GM23338 (cell line): ENCODE results near the gene MRAS. TPM values are rescaled to one million over a fixed set of nuclear protein-coding genes. Genes with fewer than 3 reads are reported as not detected.

Source experiments
- ATAC-seq: fragments of 200-7000 bp; cut with Tn5 transposase; 3 replicates; pipeline ENCODE4 v1.9.1; 2020
- DNase-seq: peaks from one replicate; pipeline ENCODE4 v3.0.0-alpha.2; 2015; ENCODE audit warnings: low spot score
- H2AFZ ChIP-seq: fragments of 200-600 bp; sonication (generic); 2 replicates; pipeline ENCODE4 v1.8.0; 2016; ENCODE audit warnings: antibody characterized with exemption, mild to moderate bottlenecking, moderate library complexity
- H3F3A ChIP-seq: fragments of 200-600 bp; sonication (generic); replicated peaks from 2 replicates; pipeline ENCODE4 v1.8.0; 2017; ENCODE audit warnings: antibody characterized with exemption, mixed run types, low read depth
- H3K27ac ChIP-seq: fragments of 200-600 bp; sonication (generic); 2 replicates; pipeline ENCODE4 v1.6.1; 2016; ENCODE audit warnings: low read depth
- H3K27me3 ChIP-seq: fragments of 200-600 bp; sonication (generic); 2 replicates; pipeline ENCODE4 v1.8.0; 2016; ENCODE audit warnings: mild to moderate bottlenecking, mixed run types, moderate library complexity; ENCODE audit not compliant: insufficient read depth
- H3K36me3 ChIP-seq: fragments of 200-600 bp; sonication (generic); 2 replicates; pipeline ENCODE4 v1.8.0; 2016; ENCODE audit warnings: mild to moderate bottlenecking; ENCODE audit not compliant: insufficient read depth
- H3K4me1 ChIP-seq: fragments of 200-600 bp; sonication (generic); 2 replicates; pipeline ENCODE4 v1.8.0; 2016; ENCODE audit warnings: mild to moderate bottlenecking, moderate library complexity; ENCODE audit not compliant: insufficient read depth
- H3K4me2 ChIP-seq: fragments of 200-600 bp; sonication (generic); 2 replicates; pipeline ENCODE4 v1.7.1; 2017; ENCODE audit warnings: mixed run types
- H3K4me3 ChIP-seq: fragments of 200-600 bp; sonication (generic); 2 replicates; pipeline ENCODE4 v1.6.1; 2016; ENCODE audit warnings: mixed run types
- H3K79me2 ChIP-seq: fragments of 200-600 bp; sonication (generic); replicated peaks from 2 replicates; pipeline ENCODE4 v1.8.0; 2017; ENCODE audit warnings: mild to moderate bottlenecking; ENCODE audit not compliant: insufficient read depth
- H3K9me2 ChIP-seq: fragments of 200-600 bp; sonication (generic); 2 replicates; pipeline ENCODE4 v1.8.0; 2017; ENCODE audit not compliant: insufficient read depth
- H4K20me1 ChIP-seq: fragments of 200-600 bp; sonication (generic); replicated peaks from 2 replicates; pipeline ENCODE4 v1.8.0; 2017; ENCODE audit warnings: mild to moderate bottlenecking; ENCODE audit not compliant: insufficient read depth
- H3K27ac Mint-ChIP-seq: 2 replicates; pipeline ENCODE4 v1.8.0; 2020; ENCODE audit warnings: inconsistent platforms, mild to moderate bottlenecking, moderate library complexity, mixed read lengths
- H3K27me3 Mint-ChIP-seq: 3 replicates; pipeline ENCODE4 v1.8.0; 2022; ENCODE audit warnings: low read depth, mild to moderate bottlenecking, moderate library complexity, mixed read lengths, inconsistent platforms; ENCODE audit not compliant: insufficient read depth, poor library complexity
- H3K36me3 Mint-ChIP-seq: 3 replicates; pipeline ENCODE4 v1.8.0; 2021; ENCODE audit warnings: low read depth, mild to moderate bottlenecking, inconsistent platforms, moderate library complexity, mixed read lengths
- H3K4me1 Mint-ChIP-seq: 3 replicates; pipeline ENCODE4 v1.8.0; 2020; ENCODE audit warnings: mild to moderate bottlenecking, inconsistent platforms, mixed read lengths
- H3K4me3 Mint-ChIP-seq: 3 replicates; pipeline ENCODE4 v1.8.0; 2021; ENCODE audit warnings: moderate library complexity, mild to moderate bottlenecking, inconsistent platforms, mixed read lengths
- H3K9me3 Mint-ChIP-seq: 3 replicates; pipeline ENCODE4 v1.8.0; 2020; ENCODE audit warnings: moderate library complexity, mild to moderate bottlenecking, inconsistent platforms, mixed read lengths
- CREB1 ChIP-seq: fragments of 250-450 bp; sonication (Bioruptor Pico); IDR thresholded peaks from 2 replicates; pipeline ENCODE4 v1.5.0; 2020; ENCODE audit warnings: low read depth, mild to moderate bottlenecking, moderate library complexity
- ETS1 ChIP-seq: IDR thresholded peaks from 2 replicates; pipeline ENCODE4 v1.6.1; 2016; ENCODE audit warnings: antibody characterized with exemption
- EZH2 ChIP-seq: fragments of 200-600 bp; sonication (generic); IDR thresholded peaks from one replicate; pipeline ENCODE4 v1.8.0; 2017; ENCODE audit warnings: antibody characterized with exemption, mild to moderate bottlenecking, low read depth; ENCODE audit not compliant: unreplicated experiment
- EZH2phosphoT487 ChIP-seq: fragments of 200-600 bp; sonication (generic); IDR thresholded peaks from one replicate; pipeline ENCODE4 v1.8.1; 2018; ENCODE audit warnings: antibody characterized with exemption; ENCODE audit not compliant: unreplicated experiment
- JUNB ChIP-seq: IDR thresholded peaks from one replicate; pipeline ENCODE4 v1.6.1; 2016; ENCODE audit warnings: antibody characterized with exemption; ENCODE audit not compliant: unreplicated experiment
- REST ChIP-seq: IDR thresholded peaks from one replicate; pipeline ENCODE4 v1.6.1; 2018; ENCODE audit warnings: antibody characterized with exemption; ENCODE audit not compliant: unreplicated experiment
- STAT1 ChIP-seq: IDR thresholded peaks from one replicate; pipeline ENCODE4 v1.6.1; 2016; ENCODE audit warnings: antibody characterized with exemption; ENCODE audit not compliant: unreplicated experiment
- ZNF114 ChIP-seq: fragments of 250-450 bp; sonication (Bioruptor Pico); IDR thresholded peaks from 2 replicates; pipeline ENCODE4 v1.5.0; 2020; ENCODE audit warnings: mild to moderate bottlenecking, moderate library complexity
- ZNF462 ChIP-seq: fragments of 250-450 bp; sonication (Bioruptor Pico); IDR thresholded peaks from 2 replicates; pipeline ENCODE4 v1.5.0; 2020; ENCODE audit warnings: mild to moderate bottlenecking, moderate library complexity
- polyA plus RNA-seq: library from polyadenylated mRNA; unstranded; fragments of >200 nt; fragmentation: Nextera tagmentation; extraction: Ambion mirVana; gene quantifications from 2 replicates; pipeline ENCODE4 v1.2.1, GENCODE V29; 2016
- total RNA-seq: library from RNA; depleted of rRNA; stranded (reverse); fragments of >200 nt; shearing (Covaris generic); gene quantifications from 2 replicates; pipeline ENCODE4 v1.2.3, GENCODE V29; 2014
- TF ChIP-seq, protein P1 (sequence below), 2 experiments: fragments of 200-600 bp in 1 of 2; sonication (generic) in 1 of 2; conservative IDR thresholded peaks; 2 replicates each; pipeline versions ENCODE4 v1.5.1 to v1.6.1; 2016 to 2017; ENCODE audit warnings: antibody characterized with exemption in 2 of 2, low read depth in 2 of 2, mild to moderate bottlenecking in 2 of 2, moderate library complexity in 1 of 2

MRAS gene
- total and polyA plus RNA-seq, 2 experiments from 2014 or later, result 9.1 to 10.2 TPM

DNA sequence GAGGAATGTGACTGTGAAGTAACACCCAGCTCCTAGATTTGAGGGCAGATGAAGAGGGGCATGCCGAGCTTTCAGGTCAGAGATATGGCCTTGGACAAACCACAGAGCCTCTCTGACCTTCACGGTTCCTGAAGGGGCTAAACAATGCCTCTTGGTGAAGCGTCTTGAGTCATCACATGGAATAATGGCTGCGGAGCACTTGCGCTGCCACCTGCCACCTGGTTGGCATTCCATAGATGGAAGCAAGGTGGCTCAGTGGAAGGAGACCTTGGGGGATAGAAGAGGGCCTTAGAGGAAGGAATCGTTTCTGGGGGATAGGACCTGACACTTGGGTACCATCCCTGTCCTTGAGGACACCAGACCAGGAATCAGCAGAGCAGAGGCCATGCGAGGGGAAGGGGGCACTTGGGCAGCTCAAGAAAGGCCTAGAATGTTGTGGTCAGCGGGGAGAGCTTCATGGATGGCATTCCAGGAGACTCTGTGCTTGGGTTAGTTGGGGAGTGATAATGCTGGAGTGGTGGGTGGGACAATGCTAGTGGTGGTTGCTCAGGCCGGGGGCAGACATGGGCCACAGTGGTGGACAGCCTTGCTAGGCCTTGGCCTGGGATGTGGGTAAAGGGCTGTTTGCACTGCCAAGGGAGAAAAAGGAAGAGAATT lies 12.6 kb downstream of the MRAS start:
- H3K36me3 ChIP-seq, result no peaks in the 10 kb centered on the region
- peaks cover 7% of the 10 kb centered on the region for H3K4me1 Mint-ChIP-seq
- TF ChIP-seq STAT1 (no peak), ZNF114 (CRISPR knock-in tag) (no peak), EZH2 (no peak), EZH2phosphoT487 (no peak), JUNB (no peak), ETS1 (no peak), REST (no peak), CREB1 (CRISPR knock-in tag) (no peak), ZNF462 (CRISPR knock-in tag) (no peak)
- TF ChIP-seq, protein P1, sequence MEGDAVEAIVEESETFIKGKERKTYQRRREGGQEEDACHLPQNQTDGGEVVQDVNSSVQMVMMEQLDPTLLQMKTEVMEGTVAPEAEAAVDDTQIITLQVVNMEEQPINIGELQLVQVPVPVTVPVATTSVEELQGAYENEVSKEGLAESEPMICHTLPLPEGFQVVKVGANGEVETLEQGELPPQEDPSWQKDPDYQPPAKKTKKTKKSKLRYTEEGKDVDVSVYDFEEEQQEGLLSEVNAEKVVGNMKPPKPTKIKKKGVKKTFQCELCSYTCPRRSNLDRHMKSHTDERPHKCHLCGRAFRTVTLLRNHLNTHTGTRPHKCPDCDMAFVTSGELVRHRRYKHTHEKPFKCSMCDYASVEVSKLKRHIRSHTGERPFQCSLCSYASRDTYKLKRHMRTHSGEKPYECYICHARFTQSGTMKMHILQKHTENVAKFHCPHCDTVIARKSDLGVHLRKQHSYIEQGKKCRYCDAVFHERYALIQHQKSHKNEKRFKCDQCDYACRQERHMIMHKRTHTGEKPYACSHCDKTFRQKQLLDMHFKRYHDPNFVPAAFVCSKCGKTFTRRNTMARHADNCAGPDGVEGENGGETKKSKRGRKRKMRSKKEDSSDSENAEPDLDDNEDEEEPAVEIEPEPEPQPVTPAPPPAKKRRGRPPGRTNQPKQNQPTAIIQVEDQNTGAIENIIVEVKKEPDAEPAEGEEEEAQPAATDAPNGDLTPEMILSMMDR (conservative IDR thresholded peaks at IDR 0.05; ENCODE audit: low read depth in 2 of 2), result no peak
- DNase-seq (no peak), ATAC-seq (no peak)
- H3K4me3 Mint-ChIP-seq, result no peak overlapping the region
- H3K9me2 ChIP-seq, result no peaks in the 10 kb centered on the region
- H3K27me3 ChIP-seq, result no peaks in the 10 kb centered on the region
- no peak overlapping the region for H3K4me2 ChIP-seq
- no peaks in the 10 kb centered on the region for H3K79me2 ChIP-seq
- no peak overlapping the region for H2AFZ ChIP-seq
- H4K20me1 ChIP-seq, result no peaks in the 10 kb centered on the region
- no peak overlapping the region for H3K27ac ChIP-seq
- peaks cover 3% of the 10 kb centered on the region for H3K27me3 Mint-ChIP-seq
- no peak overlapping the region for H3K4me3 ChIP-seq
- peak overlapping the region; percentile 62; the same call in 1 of the 2 replicates for H3K27ac Mint-ChIP-seq
- H3K4me1 ChIP-seq, result no peaks in the 10 kb centered on the region
- H3F3A ChIP-seq, result no peaks in the 10 kb centered on the region
- no peaks in the 10 kb centered on the region for H3K36me3 Mint-ChIP-seq
- H3K9me3 Mint-ChIP-seq, result no peaks in the 10 kb centered on the region
